NOMO-1 treated with DMSO at 0.1 percent for 48 hours (cell line): ENCODE measurements around the gene AQP5.
A peak's percentile ranks its signal among the peaks of the same experiment; 100 is the strongest.

ENCODE experiments used
- DNase-seq: peaks from one replicate; lab custom pipeline; 2025; ENCODE audit not compliant: unreplicated experiment; lab: John Stamatoyannopoulos, UW

The AQP5 gene

GRCh38 chr12:49949866-49950265 is 11.8 kb upstream of the AQP5 start:
- no peak for DNase-seq

GRCh38 chr12:49950273-49951251 is 11.1 kb upstream of the AQP5 start, which contains the start of gene AQP2:
TSS of gene AQP2 (plus strand) at chr12:49950737. CDS start at chr12:49950831, 94 bp downstream.
- DNase-seq, result no peak

GRCh38 chr12:49951411-49952240 is 10.0 kb upstream of the AQP5 start:
- no peak for DNase-seq

GRCh38 chr12:49952391-49953055 is 9.1 kb upstream of the AQP5 start:
- no peak for DNase-seq

GRCh38 chr12:49953151-49953550 is 8.5 kb upstream of the AQP5 start:
- no peak for DNase-seq

- DNase-seq, result no peak
These were observed 7.5 kb upstream of the AQP5 start for GRCh38 chr12:49953961-49954846.

- no peak for DNase-seq
These were observed 6.5 kb upstream of the AQP5 start for GRCh38 chr12:49954863-49955830.

- peak; percentile 21 for DNase-seq
These were observed 5.6 kb upstream of the AQP5 start for GRCh38 chr12:49955899-49956662.

GRCh38 chr12:49956663-49957569 is 4.8 kb upstream of the AQP5 start:
- no peak for DNase-seq

GRCh38 chr12:49957570-49957967 is 4.1 kb upstream of the AQP5 start:
- DNase-seq, result no peak

- DNase-seq, result no peak
These were observed 1.8 kb upstream of the AQP5 start for GRCh38 chr12:49959685-49960473.

GRCh38 chr12:49960474-49961110 is 1.1 kb upstream of the AQP5 start:
- DNase-seq, result no peak

GRCh38 chr12:49961993-49962764 is 507 bp downstream of the AQP5 start:
- no peak for DNase-seq

GRCh38 chr12:49962861-49963765 is 1.4 kb downstream of the AQP5 start:
- DNase-seq, result no peak
